Pancreas (tissue), 10 donors: ENCODE data around the gene INO80. TPM values are rescaled to one million over a fixed set of nuclear protein-coding genes. Genes with fewer than 3 reads are reported as not detected.

Experiments
- ATAC-seq, 4 donors: fragments of 200-7000 bp; cut with Tn5 transposase; one replicate each; pipeline versions ENCODE4 v1.8.0 to v1.9.1; 2020; ENCODE audit warnings: mild to moderate bottlenecking in 4 of 4, moderate library complexity in 4 of 4
- DNase-seq, 6 donors: peaks; one replicate each; pipeline ENCODE4 v3.0.0-alpha.2; 2020
- FAIRE-seq: peaks from 2 replicates; lab custom pipeline; 2012; peaks lifted over from hg19 to GRCh38; lab: Jason Lieb, UNC
- H3K27ac ChIP-seq, 4 donors: fragments of 200-600 bp; sonication (generic); 1 replicate in 3 of 4; 2 replicates in 1 of 4; pipeline versions ENCODE4 v1.5.0 to v1.8.0; 2020
- H3K27me3 ChIP-seq, 4 donors: fragments of 200-600 bp; one replicate each; pipeline ENCODE4 v1.8.0; 2021
- H3K36me3 ChIP-seq, 3 donors: fragments of 200-600 bp; sonication (generic) in 1 of 3; one replicate each; pipeline versions ENCODE4 v1.5.0 to v1.8.0; 2020 to 2021
- H3K4me1 ChIP-seq, 3 donors: fragments of 200-600 bp; one replicate each; pipeline ENCODE4 v1.8.0; 2021
- H3K4me3 ChIP-seq, 4 donors: fragments of 200-600 bp; sonication (generic) in 2 of 4; one replicate each; pipeline versions ENCODE4 v1.5.0 to v1.8.0; 2020 to 2021
- H3K9me3 ChIP-seq, 4 donors: fragments of 200-600 bp; one replicate each; pipeline ENCODE4 v1.8.0; 2021
- WGBS, 2 donors: extraction: QIAGEN DNeasy Blood & Tissue Kit; methylation state at CpG; one replicate each; pipeline ENCODE4 v1.1.7; 2013; 5-methylcytosine and 5-hydroxymethylcytosine counted together
- intact Hi-C, 3 donors: fragments of 100-400 bp; cut with DNase I; formaldehyde crosslinking; loops; one replicate each; pipeline versions ENCODE4 v1.11.1 to v1.14.2; 2022
- polyA plus RNA-seq, 2 donors: library from polyadenylated mRNA; stranded (reverse); fragments of 200-250 nt; gene quantifications; one replicate each; pipeline ENCODE4 v1.2.3, GENCODE V29; 2013
- total RNA-seq, 6 donors: library from RNA; stranded (reverse); fragmentation: NEBNext Ultra II Directional in 4 of 6; extraction: Animal tissue kit (Norgen Biotek cat#: 25700) in 4 of 6; gene quantifications; one replicate each; pipeline versions ENCODE4 v1.2.1 to v1.2.4, GENCODE V29; 2021 to 2023
- TF ChIP-seq, protein P1 (sequence below), 4 donors: fragments of 200-600 bp; sonication (generic) in 3 of 4; IDR thresholded peaks; one replicate each; pipeline versions ENCODE4 v1.5.0 to v1.8.0; 2021; ENCODE audit warnings: antibody characterized with exemption in 4 of 4
- donor health status: healthy with polysubstance abuse.
- donor health status: DM: no; HTN: no; CAD: no; lungs with moderate emphysema.
- donor health status: DM: no; HTN: no; CAD: no.
- donor health status: control.
- donor health status: control.
- donor health status: Bipolar disorder and iron deficiency.
- donor health status: DM: yes; HTN: yes; CAD: no.
- donor health status: DM: no; HTN: no; CAD: no.
- donor health status: DM: no; HTN: no; CAD: no.
- donor health status: DM: yes; HTN: yes; CAD: no.

INO80 gene
- total and polyA plus RNA-seq, 8 donors = 4.7 to 11.7 (median 7.5) TPM

GRCh38 chr15:41106947-41107346 is 9.1 kb downstream of the INO80 start:
- FAIRE-seq = no peak
- Histone ChIP-seq H3K36me3 (no peaks in the 10 kb centered on the region), H3K4me1 (no peaks in the 10 kb centered on the region), H3K27me3 (no peaks in the 10 kb centered on the region), H3K4me3 (no peak overlapping the region), H3K9me3 (no peaks in the 10 kb centered on the region), H3K27ac (no peak overlapping the region)
- WGBS, 2 donors = 64 to 65% methylated on average over 5 of the region's 5 CpGs
- TF ChIP-seq, protein P1, sequence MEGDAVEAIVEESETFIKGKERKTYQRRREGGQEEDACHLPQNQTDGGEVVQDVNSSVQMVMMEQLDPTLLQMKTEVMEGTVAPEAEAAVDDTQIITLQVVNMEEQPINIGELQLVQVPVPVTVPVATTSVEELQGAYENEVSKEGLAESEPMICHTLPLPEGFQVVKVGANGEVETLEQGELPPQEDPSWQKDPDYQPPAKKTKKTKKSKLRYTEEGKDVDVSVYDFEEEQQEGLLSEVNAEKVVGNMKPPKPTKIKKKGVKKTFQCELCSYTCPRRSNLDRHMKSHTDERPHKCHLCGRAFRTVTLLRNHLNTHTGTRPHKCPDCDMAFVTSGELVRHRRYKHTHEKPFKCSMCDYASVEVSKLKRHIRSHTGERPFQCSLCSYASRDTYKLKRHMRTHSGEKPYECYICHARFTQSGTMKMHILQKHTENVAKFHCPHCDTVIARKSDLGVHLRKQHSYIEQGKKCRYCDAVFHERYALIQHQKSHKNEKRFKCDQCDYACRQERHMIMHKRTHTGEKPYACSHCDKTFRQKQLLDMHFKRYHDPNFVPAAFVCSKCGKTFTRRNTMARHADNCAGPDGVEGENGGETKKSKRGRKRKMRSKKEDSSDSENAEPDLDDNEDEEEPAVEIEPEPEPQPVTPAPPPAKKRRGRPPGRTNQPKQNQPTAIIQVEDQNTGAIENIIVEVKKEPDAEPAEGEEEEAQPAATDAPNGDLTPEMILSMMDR (IDR thresholded peaks at IDR 0.05) = no peak
- intact Hi-C loops = no loop called here
- no peak for ATAC-seq
- no peak for DNase-seq

DNA sequence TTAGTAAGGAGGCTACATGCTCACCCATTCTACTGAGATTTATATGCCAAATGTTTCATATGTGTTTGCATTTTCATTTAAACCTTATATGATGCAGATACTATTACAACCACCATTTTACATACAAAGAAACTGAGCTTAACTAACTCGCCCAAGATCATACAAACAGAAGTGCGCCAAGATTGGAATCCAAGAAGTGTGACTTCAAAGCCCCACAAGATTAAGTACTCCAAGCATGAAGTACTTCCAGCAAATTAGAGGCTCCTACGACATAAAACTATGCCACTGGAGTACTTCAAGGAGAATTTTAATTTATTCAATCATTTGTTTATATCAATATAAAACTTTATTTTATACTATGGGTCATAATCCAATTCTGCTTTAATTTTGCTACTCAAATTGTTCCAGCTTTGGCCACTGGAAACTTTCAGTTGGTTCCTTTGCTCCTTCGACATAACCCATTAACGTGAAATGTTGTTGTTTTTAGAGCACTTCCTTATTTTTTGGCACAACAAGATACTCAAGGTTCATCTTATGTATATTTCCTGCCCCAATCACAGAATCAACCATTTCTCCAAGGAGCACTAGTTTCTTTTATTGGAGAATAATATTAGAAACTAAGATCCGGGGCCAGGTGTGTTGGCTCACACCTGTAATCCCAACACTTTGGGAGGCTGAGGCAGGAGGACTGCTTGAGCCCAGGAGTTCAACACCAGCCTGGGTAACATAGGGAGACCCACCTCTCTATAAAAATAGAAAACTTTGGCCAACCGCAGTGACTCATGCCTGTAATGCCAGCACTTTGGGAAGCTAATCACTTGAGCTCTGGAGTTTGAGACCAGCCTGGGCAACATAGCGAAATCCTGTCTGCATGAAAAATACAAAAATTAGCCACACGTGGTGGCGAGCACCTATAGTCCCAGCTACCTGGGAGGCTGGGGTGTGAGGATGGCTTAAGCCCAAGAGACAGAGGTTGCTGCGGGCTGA is 10.4 kb downstream of the INO80 start:
- no peak overlapping the region for H3K27ac ChIP-seq
- ATAC-seq = no peak
- no peak overlapping the region for H3K4me3 ChIP-seq
- no peak for DNase-seq
- 93 to 94% methylated on average over 11 of the region's 11 CpGs for WGBS, 2 donors
- no peaks in the 10 kb centered on the region for H3K27me3 ChIP-seq
- H3K36me3 ChIP-seq = no peaks in the 10 kb centered on the region
- intact Hi-C loops = no loop called here
- no peak for FAIRE-seq
- no peaks in the 10 kb centered on the region for H3K4me1 ChIP-seq
- TF ChIP-seq, protein P1 (IDR thresholded peaks at IDR 0.05) = no peak
- H3K9me3 ChIP-seq = no peaks in the 10 kb centered on the region

- TF ChIP-seq, protein P1 (IDR thresholded peaks at IDR 0.05) = no peak
- Histone ChIP-seq H3K27me3 (no peaks in the 10 kb centered on the region), H3K27ac (no peak overlapping the region), H3K4me1 (no peaks in the 10 kb centered on the region), H3K4me3 (no peak overlapping the region), H3K9me3 (no peaks in the 10 kb centered on the region), H3K36me3 (no peaks in the 10 kb centered on the region)
- FAIRE-seq (no peak), DNase-seq (no peak), ATAC-seq (no peak)
- intact Hi-C loops = no loop called here
- 94 to 97% methylated on average over 2 of the region's 2 CpGs for WGBS, 2 donors
Measured at GRCh38 chr15:41104234-41104633, 11.8 kb downstream of the INO80 start.

- TF ChIP-seq, protein P1 (IDR thresholded peaks at IDR 0.05) = no peak
- WGBS, 2 donors = 92 to 95% methylated on average over 2 of the region's 2 CpGs
- FAIRE-seq (no peak), ATAC-seq (no peak), DNase-seq (no peak)
- Histone ChIP-seq H3K9me3 (no peaks in the 10 kb centered on the region), H3K4me1 (no peaks in the 10 kb centered on the region), H3K36me3 (no peaks in the 10 kb centered on the region), H3K27ac (no peak overlapping the region), H3K4me3 (no peak overlapping the region), H3K27me3 (no peaks in the 10 kb centered on the region)
- intact Hi-C loops = no loop called here
Measured at GRCh38 chr15:41102854-41103253, 13.2 kb downstream of the INO80 start.

- no peak overlapping the region for H3K27ac ChIP-seq
- no peaks in the 10 kb centered on the region for H3K9me3 ChIP-seq
- 84 to 90% methylated on average over 6 of the region's 6 CpGs for WGBS, 2 donors
- peaks cover 0 to 40% (median 5%) of the 10 kb centered on the region in 3 donors for H3K36me3 ChIP-seq
- no peak for FAIRE-seq
- H3K4me1 ChIP-seq = no peaks in the 10 kb centered on the region
- H3K27me3 ChIP-seq = no peaks in the 10 kb centered on the region
- ATAC-seq = no peak
- DNase-seq = no peak
- H3K4me3 ChIP-seq = no peak overlapping the region
- intact Hi-C loops = no loop called here
- TF ChIP-seq, protein P1 (IDR thresholded peaks at IDR 0.05) = no peak
Measured at GRCh38 chr15:41096178-41096577, 19.9 kb downstream of the INO80 start.
